Measurements from ENCODE around the gene CALCOCO1. TPM values are rescaled to one million over a fixed set of nuclear protein-coding genes. Genes with fewer than 3 reads are reported as not detected.

CALCOCO1 gene
- total RNA-seq, 1 donor from 2014 or later: 68.4 TPM

- Histone ChIP-seq H3K27me3 (ENCODE audit: control insufficient read depth, insufficient read depth, low read length) (peaks cover 60% of the 10 kb centered on the region), H3K36me3 (ENCODE audit: control insufficient read depth, insufficient read depth, low read length) (no peaks in the 10 kb centered on the region), H3K4me3 (ENCODE audit: low read depth, low read length) (no peak overlapping the region)
- no peak for DNase-seq (ENCODE audit: low read depth)
- TF ChIP-seq, protein P1, sequence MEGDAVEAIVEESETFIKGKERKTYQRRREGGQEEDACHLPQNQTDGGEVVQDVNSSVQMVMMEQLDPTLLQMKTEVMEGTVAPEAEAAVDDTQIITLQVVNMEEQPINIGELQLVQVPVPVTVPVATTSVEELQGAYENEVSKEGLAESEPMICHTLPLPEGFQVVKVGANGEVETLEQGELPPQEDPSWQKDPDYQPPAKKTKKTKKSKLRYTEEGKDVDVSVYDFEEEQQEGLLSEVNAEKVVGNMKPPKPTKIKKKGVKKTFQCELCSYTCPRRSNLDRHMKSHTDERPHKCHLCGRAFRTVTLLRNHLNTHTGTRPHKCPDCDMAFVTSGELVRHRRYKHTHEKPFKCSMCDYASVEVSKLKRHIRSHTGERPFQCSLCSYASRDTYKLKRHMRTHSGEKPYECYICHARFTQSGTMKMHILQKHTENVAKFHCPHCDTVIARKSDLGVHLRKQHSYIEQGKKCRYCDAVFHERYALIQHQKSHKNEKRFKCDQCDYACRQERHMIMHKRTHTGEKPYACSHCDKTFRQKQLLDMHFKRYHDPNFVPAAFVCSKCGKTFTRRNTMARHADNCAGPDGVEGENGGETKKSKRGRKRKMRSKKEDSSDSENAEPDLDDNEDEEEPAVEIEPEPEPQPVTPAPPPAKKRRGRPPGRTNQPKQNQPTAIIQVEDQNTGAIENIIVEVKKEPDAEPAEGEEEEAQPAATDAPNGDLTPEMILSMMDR (IDR thresholded peaks at IDR 0.05; ENCODE audit: insufficient read depth, low read length, poor library complexity, severe bottlenecking): no peak
Measured at GRCh38 chr12:53758730-53759103, 31.5 kb upstream of the CALCOCO1 start.

- peaks cover 61% of the 10 kb centered on the region for H3K27me3 ChIP-seq (ENCODE audit: control insufficient read depth, insufficient read depth, low read length)
- TF ChIP-seq, protein P1 (IDR thresholded peaks at IDR 0.05; ENCODE audit: insufficient read depth, low read length, poor library complexity, severe bottlenecking): no peak
- no peak overlapping the region for H3K4me3 ChIP-seq (ENCODE audit: low read depth, low read length)
- no peak for DNase-seq (ENCODE audit: low read depth)
- H3K36me3 ChIP-seq (ENCODE audit: control insufficient read depth, insufficient read depth, low read length): no peaks in the 10 kb centered on the region
Measured at GRCh38 chr12:53758081-53758729, 31.0 kb upstream of the CALCOCO1 start.

GRCh38 chr12:53757101-53757770 is 30.0 kb upstream of the CALCOCO1 start:
- Histone ChIP-seq H3K27me3 (ENCODE audit: control insufficient read depth, insufficient read depth, low read length) (peaks cover 71% of the 10 kb centered on the region), H3K36me3 (ENCODE audit: control insufficient read depth, insufficient read depth, low read length) (no peaks in the 10 kb centered on the region), H3K4me3 (ENCODE audit: low read depth, low read length) (no peak overlapping the region)
- TF ChIP-seq, protein P1 (IDR thresholded peaks at IDR 0.05; ENCODE audit: insufficient read depth, low read length, poor library complexity, severe bottlenecking): peak; percentile 96
- no peak for DNase-seq (ENCODE audit: low read depth)

- Histone ChIP-seq H3K4me3 (ENCODE audit: low read depth, low read length) (no peak overlapping the region), H3K27me3 (ENCODE audit: control insufficient read depth, insufficient read depth, low read length) (peaks cover 76% of the 10 kb centered on the region), H3K36me3 (ENCODE audit: control insufficient read depth, insufficient read depth, low read length) (no peaks in the 10 kb centered on the region)
- TF ChIP-seq, protein P1 (IDR thresholded peaks at IDR 0.05; ENCODE audit: insufficient read depth, low read length, poor library complexity, severe bottlenecking): no peak
- no peak for DNase-seq (ENCODE audit: low read depth)
Measured at GRCh38 chr12:53756300-53757100, 29.2 kb upstream of the CALCOCO1 start.

- no peak for DNase-seq (ENCODE audit: low read depth)
- TF ChIP-seq, protein P1 (IDR thresholded peaks at IDR 0.05; ENCODE audit: insufficient read depth, low read length, poor library complexity, severe bottlenecking): no peak
- Histone ChIP-seq H3K27me3 (ENCODE audit: control insufficient read depth, insufficient read depth, low read length) (peaks cover 81% of the 10 kb centered on the region), H3K36me3 (ENCODE audit: control insufficient read depth, insufficient read depth, low read length) (no peaks in the 10 kb centered on the region), H3K4me3 (ENCODE audit: low read depth, low read length) (no peak overlapping the region)
Measured at GRCh38 chr12:53755893-53756292, 28.6 kb upstream of the CALCOCO1 start.
